Astrocyte of the spinal cord (primary cell): ENCODE results near the gene PRPF6.

ENCODE experiments used
- DNase-seq: peaks from one replicate; pipeline ENCODE4 v3.0.0; 2011; ENCODE audit warnings: low read depth, low spot score
- H3K4me3 ChIP-seq: 2 replicates; pipeline ENCODE4 v1.5.1; 2011; ENCODE audit warnings: low read depth, mild to moderate bottlenecking, low read length, moderate library complexity
- in situ Hi-C: cut with HindIII; loops from 2 replicates; pipeline ENCODE4 v1.10.0; 2017; ENCODE audit warnings: low sequenced_read_pairs
- TF ChIP-seq, protein P1 (sequence below): IDR thresholded peaks from 2 replicates; pipeline ENCODE4 v1.5.1; 2012; ENCODE audit warnings: low read depth, mild to moderate bottlenecking, low read length, inconsistent platforms

The PRPF6 gene

DNA sequence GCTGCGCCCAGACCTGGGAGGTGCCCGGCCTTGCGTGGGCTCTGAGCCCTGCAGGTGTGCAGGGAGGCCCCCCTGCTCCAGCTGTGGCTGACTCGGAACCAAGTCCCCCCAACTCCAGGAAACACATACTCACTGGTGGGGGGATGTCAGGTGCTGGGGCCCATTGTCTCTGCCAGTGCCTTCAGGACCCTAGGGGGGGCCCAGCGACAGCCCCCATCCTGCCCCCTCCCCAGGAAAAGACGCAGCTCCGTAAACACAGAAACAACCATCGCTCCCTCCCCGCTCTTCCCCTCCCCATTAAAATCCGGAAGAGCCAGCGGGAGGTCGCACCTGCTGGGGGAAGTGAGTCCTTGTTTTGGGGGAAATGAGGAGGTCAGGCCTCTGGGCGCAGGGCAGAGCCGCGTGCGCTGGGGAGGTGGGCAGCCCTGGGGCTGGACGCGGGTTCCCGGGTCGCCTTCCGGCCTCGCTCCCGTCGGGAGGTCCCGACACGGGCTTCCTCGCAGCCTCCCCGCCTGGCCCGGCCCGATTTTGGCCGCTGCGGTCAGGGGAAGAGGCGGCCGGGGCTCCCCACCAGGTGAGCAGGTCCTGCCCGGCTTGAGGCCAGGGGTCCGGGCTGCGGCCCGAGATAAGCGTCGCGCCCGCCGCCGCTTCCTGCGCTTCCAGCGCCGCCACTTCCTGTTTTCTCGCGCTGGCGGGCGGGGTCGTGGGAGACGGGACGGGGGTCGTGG lies 61.3 kb downstream of the PRPF6 start:
- TF ChIP-seq, protein P1, sequence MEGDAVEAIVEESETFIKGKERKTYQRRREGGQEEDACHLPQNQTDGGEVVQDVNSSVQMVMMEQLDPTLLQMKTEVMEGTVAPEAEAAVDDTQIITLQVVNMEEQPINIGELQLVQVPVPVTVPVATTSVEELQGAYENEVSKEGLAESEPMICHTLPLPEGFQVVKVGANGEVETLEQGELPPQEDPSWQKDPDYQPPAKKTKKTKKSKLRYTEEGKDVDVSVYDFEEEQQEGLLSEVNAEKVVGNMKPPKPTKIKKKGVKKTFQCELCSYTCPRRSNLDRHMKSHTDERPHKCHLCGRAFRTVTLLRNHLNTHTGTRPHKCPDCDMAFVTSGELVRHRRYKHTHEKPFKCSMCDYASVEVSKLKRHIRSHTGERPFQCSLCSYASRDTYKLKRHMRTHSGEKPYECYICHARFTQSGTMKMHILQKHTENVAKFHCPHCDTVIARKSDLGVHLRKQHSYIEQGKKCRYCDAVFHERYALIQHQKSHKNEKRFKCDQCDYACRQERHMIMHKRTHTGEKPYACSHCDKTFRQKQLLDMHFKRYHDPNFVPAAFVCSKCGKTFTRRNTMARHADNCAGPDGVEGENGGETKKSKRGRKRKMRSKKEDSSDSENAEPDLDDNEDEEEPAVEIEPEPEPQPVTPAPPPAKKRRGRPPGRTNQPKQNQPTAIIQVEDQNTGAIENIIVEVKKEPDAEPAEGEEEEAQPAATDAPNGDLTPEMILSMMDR = no peak
- no peak overlapping the region for H3K4me3 ChIP-seq
- DNase-seq = no peak

DNA sequence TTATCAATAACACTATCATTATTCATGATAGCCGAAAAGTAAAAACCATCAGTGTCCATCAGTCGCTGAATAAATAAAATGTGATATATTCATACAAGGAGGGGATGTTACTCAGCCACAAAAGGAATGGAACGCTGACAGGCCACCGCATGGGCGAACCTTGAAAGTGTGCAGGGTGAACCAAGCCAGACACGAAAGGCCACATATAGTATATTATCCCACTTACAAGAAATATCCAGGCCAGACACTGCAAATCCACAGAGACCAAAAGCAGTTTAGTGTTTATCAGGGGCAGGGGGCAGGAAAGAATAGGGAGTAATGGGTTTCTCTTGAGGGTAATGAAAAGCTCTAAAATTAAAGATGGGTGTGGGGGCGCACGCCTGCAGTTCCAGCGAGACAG lies 62.8 kb downstream of the PRPF6 start:
- TF ChIP-seq, protein P1 = no peak
- H3K4me3 ChIP-seq = no peak overlapping the region
- in situ Hi-C loops = no loop called here
- DNase-seq = no peak

More for the DNA sequence above, 61.3 kb downstream of the PRPF6 start:
- in situ Hi-C loops = no loop called here

DNA sequence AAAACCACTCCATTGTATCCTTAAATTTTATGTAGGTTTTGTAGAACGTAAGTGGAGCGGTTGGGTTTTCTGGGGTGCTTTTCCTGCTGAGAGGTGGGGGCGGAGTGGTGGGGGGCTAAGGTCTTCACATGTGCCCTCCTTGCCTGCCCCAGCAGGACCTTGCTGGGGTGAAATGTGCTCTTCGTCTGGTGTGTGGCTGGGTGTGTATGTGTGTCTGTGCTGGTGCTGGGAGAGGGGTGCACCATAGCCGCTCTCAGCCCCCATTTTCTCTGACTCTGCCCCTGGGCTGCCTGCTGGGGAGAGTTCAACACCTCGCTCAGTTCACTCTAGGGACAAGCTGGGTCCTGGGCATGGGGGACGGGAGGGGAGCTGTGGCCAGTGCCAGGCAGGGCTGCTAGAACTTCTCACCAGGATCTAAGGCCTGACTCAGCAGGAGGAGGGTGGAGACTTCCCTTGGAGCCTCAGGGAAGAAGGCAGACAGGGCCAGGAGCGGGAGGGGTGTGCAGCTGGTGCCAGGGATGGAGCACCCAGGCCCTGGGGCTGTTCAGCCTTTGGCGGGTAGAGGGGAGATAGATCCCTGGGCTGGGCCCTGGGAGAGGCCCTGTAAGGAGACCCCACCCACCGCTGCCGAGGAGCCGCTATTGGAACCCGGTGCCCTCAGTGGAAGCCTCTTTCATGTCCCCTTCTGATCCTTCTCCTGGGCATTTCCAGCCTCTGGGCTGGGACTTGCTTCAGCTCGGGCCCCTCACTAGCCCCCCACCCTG lies 63.7 kb downstream of the PRPF6 start:
- in situ Hi-C loops = no loop called here
- TF ChIP-seq, protein P1 = no peak
- DNase-seq = peak; percentile 38
- no peak overlapping the region for H3K4me3 ChIP-seq

DNA sequence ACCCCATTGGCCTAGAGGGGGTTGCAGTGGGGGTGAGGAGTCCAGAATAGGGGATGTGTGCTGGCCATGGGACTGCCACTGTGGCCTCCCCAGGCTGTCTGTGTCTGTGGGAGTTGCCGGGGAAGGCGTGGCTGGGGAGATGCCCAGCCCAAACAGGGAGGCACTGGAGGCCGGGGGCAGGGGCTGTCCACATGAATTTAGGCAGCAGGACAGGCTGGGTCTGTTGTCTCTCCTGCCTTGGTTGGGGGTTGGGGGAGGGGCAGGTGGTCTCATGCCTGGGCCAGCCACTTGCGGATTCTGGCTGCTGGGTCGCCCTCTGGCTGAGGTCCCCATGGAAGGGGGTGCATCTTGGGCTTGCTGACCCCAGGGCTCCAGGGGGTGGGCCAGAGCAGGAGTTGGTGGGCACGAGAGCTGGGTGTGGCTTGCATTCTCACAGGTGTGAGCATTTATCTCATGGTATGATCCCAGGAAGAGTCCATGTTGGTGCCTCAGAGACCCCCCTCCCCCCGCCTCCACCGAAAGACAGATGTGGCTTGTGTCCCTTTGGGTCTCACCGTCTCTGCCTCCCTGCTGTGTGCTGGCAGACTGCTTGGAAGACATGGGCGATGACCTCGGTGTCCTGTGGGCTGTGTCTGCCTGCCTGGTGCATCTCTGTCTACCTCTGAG lies 64.5 kb downstream of the PRPF6 start:
- no peak for DNase-seq
- TF ChIP-seq, protein P1 = no peak
- H3K4me3 ChIP-seq = no peak overlapping the region
- in situ Hi-C loops = no loop called here

DNA sequence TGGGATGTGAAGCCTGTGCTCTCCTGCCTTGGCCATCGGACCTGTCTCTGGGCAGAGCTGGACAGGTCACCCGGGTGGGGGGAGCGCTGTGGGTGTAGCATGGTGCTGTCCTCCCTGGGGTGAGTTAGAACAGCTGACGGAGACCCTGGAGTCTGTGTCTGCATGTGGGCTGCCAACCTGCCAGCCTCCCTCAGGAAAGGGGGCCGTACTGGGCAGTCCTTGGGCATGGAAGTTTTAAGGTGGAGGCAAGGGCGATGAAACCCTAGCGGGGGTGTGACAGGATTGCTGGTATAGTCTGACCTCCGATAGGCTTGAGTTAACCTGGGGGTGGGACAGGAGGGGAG lies 66.1 kb downstream of the PRPF6 start:
- no peak overlapping the region for H3K4me3 ChIP-seq
- TF ChIP-seq, protein P1 = no peak
- no peak for DNase-seq
- in situ Hi-C loops = no loop called here

DNA sequence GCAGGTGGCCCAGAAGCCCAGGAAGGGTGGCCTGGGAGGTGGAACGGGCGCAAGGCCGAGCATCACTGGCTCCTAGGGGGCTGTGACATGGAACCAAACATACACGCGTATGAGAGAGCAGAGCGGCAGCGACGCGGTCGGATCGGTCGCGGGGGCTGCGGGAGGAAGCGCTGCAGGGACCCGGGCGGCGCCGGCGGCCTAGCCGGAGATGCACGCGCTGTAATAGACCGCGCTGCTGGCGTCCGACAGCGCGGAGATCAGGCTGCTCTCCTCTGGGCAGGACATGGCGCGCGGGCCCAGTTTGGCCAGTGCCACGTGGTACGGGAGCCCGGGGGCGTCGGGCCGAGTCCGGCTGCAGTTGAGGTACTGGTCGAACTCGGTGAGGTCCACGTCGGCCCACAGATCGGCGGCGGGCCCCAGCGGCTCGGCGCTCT lies 67.1 kb downstream of the PRPF6 start:
- TF ChIP-seq, protein P1 = no peak
- in situ Hi-C loops = no loop called here
- no peak overlapping the region for H3K4me3 ChIP-seq
- no peak for DNase-seq
